ENCODE measurements around the gene ZNF195.

- no peak for TF ChIP-seq EZH2 (IDR thresholded peaks at IDR 0.05)
- TF ChIP-seq, protein P1, sequence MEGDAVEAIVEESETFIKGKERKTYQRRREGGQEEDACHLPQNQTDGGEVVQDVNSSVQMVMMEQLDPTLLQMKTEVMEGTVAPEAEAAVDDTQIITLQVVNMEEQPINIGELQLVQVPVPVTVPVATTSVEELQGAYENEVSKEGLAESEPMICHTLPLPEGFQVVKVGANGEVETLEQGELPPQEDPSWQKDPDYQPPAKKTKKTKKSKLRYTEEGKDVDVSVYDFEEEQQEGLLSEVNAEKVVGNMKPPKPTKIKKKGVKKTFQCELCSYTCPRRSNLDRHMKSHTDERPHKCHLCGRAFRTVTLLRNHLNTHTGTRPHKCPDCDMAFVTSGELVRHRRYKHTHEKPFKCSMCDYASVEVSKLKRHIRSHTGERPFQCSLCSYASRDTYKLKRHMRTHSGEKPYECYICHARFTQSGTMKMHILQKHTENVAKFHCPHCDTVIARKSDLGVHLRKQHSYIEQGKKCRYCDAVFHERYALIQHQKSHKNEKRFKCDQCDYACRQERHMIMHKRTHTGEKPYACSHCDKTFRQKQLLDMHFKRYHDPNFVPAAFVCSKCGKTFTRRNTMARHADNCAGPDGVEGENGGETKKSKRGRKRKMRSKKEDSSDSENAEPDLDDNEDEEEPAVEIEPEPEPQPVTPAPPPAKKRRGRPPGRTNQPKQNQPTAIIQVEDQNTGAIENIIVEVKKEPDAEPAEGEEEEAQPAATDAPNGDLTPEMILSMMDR (IDR thresholded peaks at IDR 0.05), result no peak
Observed at GRCh38 chr11:3357994-3358676, 20.8 kb downstream of the ZNF195 start.

Measured in neural progenitor cell (in vitro differentiated cells).